T47D (cell line): ENCODE results near the gene OR4M1.
A peak's percentile ranks its signal among the peaks of the same experiment; 100 is the strongest.
"Not testable (repeated sequence)": the region's sequence is repeated elsewhere in the genome, so short reads cannot be mapped to it uniquely, and the experiment has no call there.

ENCODE experiments used
- DNase-seq, 2 experiments: peaks; one replicate each; pipeline versions ENCODE4 v3.0.0 to v3.0.0-alpha.2; 2011 to 2012; ENCODE audit warnings: low read depth in 1 of 2, low spot score in 1 of 2
- JUND ChIP-seq: IDR thresholded peaks from 2 replicates; pipeline ENCODE4 v1.6.1; 2012; ENCODE audit warnings: low read depth
- in situ Hi-C: cut with HindIII; loops from 2 replicates; pipeline ENCODE4 v1.10.0; 2016; ENCODE audit warnings: low sequenced_read_pairs, low pct_unique_long_range_greater_than_20kb

The OR4M1 gene, protein sequence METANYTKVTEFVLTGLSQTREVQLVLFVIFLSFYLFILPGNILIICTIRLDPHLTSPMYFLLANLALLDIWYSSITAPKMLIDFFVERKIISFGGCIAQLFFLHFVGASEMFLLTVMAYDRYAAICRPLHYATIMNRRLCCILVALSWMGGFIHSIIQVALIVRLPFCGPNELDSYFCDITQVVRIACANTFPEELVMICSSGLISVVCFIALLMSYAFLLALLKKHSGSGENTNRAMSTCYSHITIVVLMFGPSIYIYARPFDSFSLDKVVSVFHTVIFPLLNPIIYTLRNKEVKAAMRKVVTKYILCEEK

DNA sequence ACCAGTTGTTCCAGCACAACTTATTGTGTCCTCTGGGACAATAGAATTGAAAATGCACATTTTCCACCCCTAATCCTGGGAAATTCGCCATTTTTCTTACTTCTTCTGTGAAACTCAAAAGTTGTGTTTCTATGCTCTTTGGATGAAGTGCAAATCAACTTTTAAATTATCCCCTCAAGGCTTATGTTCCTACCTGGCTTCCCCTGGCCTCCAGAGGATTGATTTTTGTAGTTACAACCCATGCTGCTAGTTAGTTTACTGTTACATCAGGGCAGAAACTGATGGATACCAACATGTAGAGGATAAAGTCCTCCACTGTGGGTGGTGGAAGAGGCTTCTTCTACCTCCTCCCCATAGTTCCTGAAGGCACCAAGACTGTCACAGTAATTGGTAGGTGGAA, at the start of gene OR4M1:
Gene OR4M1, plus strand, starts transcription at position 301 of the 400 bp plus-strand sequence. CDS start 6,819 bp downstream, outside the sequence.
- in situ Hi-C loops, DNase-seq: not testable (repeated sequence)

GRCh38 chr14:19729359-19729758, 43.9 kb upstream of the OR4M1 start:
- in situ Hi-C loops, result no loop called here
- no peak for TF ChIP-seq JUND
- no peak for DNase-seq

GRCh38 chr14:19729763-19730162, 43.5 kb upstream of the OR4M1 start:
- no peak for DNase-seq
- in situ Hi-C loops, result no loop called here
- TF ChIP-seq JUND, result no peak

GRCh38 chr14:19733893-19734292, 39.4 kb upstream of the OR4M1 start:
- DNase-seq, in situ Hi-C loops: not testable (repeated sequence)

DNA sequence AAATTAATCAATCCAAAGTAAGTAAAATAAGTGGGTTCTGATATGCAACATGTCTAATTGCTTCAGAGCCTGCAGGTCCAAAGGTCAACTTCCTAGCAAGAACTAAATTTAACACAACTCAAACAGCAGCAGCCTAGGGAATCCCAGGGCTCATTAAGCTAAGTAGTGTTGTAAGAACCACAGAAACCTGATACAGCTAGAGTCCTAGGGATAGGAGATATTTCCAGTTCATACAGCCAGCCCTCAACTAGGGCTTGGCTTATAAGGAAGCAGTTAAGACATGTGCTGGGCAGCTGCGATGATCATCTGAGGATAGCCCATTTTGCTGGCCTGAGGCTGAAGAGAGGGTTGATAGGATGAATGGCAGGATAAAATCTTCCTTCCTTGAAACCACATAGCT, 30.0 kb upstream of the OR4M1 start, which contains the start of gene OR4Q3:
Gene OR4Q3, plus strand, starts transcription at position 316 of the 400 bp plus-strand sequence.
- no peak for DNase-seq
- in situ Hi-C loops, result no loop called here
- TF ChIP-seq JUND, result no peak

DNA sequence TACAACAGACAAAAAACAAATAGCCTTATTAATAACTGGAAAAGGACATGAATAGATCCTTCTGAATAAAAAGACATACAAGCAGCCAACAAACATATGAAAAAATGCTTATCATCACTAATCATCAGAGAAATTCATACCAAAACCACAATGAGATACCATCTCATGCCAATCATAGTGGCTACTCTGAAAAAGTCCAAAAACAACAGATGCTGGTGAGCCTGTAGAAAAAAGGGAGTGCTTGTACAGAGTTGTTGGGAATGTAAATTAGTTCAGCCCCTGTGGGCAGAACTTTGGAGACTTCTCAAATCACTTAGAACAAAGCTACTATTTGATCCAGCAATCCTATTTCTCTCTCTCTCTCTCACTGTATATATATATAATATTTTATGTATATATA, 21.0 kb upstream of the OR4M1 start:
- in situ Hi-C loops, DNase-seq: not testable (repeated sequence)

DNA sequence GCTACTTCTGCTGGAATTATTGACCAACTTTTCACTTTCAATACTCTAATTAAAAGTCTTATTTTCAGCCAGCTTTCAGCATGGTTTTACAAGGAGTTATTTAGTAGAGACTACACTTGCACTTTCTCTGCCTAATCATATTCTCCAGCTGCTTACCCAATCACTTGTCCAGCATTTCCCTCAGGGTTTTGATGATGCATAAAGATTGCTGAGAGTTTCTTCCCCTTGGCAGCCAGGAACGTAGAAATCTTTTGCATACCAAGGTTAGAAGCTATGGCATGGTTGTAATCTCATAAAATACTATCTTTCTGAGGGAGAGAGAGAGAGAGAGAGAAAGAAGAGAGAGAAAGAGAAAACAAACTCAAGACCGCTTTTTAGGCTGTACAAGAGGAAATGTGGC, 19.1 kb upstream of the OR4M1 start:
- DNase-seq, result no peak
- in situ Hi-C loops, result no loop called here
- TF ChIP-seq JUND, result no peak

DNA sequence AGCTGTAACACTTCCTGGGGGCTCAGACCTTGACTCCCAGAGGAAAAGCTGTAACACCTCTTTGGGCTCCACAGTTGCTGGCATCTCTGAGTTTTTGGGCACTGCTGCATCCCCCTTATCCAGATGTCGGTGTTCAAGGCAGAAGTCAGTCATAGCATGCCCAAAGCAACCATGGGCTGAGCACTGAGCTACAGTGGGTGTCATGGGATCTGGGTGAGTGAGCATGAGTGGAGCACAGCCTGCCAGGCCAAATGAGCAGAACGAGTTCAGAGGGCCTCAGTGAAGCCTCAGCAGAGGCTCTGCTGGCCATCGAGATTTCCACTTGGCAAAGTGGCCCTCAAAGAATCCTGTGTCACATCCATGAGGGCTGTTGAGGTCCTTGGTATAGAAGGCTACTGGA, 1.8 kb upstream of the OR4M1 start:
- DNase-seq, in situ Hi-C loops: not testable (repeated sequence)

DNA sequence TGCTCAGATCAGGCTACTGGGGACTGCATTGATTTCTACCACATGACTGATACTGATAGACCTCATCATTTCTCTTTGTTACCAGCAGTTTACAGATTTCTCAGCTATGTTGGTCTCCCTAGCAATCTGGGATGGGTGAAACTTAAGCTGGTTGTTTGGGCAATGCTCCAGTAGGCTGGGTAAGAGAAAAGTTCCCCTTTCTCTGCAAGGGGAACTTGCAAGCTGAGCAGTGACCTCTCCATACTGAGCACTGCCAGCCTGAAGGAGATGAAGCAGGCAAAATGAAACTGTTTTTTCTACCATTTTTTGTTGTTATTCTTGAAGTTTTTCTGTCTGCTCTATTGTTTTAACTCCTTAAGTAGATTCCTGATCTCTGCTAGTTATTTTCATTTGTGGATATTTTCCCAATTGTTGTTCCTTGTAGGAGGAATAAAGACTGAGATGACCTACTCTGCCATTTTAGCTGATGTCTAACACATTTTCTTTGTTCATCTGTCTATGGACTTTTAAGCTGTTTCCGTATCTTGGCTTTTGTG, 1.3 kb upstream of the OR4M1 start:
- in situ Hi-C loops, result no loop called here
- no peak for DNase-seq
- TF ChIP-seq JUND, result no peak

- DNase-seq, in situ Hi-C loops: not testable (repeated sequence)
Observed at GRCh38 chr14:19772454-19772853, 850 bp upstream of the OR4M1 start.

DNA sequence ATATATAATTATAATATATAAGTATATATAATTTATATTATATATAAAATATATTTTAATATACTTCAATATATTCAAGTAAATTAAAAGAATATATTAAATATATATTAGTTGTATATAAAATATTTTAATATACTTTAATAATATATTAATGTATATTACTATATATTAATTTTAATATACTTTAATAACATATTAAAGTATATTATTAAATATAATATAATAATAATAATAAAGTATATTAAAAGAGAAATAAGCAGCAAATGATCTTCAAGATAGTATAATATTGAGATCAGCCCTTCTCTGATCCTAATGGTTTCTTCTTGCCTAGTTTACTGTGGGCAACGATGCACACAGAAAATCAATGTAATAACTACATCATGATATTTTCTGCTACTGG, 2.3 kb downstream of the OR4M1 start:
- TF ChIP-seq JUND, result no peak
- no peak for DNase-seq
- in situ Hi-C loops, result no loop called here

DNA sequence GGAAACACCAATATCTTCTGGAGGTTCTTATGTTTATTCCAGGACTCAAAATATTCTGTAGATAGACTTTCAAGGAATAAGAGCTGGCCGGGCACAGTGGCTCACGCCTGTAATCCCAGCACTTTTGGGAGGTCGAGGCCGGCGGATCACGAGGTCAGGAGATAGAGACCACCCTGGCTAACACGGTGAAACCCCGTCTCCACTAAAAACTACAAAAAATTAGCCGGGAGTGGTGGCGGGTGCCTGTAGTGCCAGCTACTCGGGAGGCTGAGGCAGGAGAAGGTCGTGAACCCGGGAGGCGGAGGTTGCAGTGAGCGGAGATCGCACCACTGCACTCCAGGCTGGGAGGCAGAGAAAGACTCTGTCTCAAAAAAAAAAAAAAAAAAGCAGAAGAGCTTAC, 12.5 kb downstream of the OR4M1 start:
- DNase-seq, in situ Hi-C loops: not testable (repeated sequence)

DNA sequence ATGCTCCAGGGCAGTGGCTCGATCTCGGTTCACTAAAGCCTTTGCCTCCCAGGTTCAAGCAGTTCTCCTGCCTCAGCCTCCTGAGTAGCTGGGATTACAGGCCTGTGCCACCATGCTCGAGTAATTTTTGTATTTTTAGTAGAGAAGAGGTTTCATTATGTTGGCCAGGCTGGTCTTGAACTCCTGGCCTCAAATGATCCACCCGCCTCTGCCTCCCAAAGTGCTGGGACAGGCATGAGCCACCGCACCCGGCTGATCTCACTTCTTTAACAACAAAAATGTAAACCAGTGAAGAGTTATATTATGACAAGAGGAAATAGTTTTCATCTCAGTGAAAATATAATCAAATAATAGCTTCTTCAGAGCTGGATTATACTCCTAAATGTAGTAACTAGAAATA, 14.0 kb downstream of the OR4M1 start:
- DNase-seq, in situ Hi-C loops: not testable (repeated sequence)

- DNase-seq, in situ Hi-C loops: not testable (repeated sequence)
Observed at GRCh38 chr14:19788150-19788549, 14.8 kb downstream of the OR4M1 start.

DNA sequence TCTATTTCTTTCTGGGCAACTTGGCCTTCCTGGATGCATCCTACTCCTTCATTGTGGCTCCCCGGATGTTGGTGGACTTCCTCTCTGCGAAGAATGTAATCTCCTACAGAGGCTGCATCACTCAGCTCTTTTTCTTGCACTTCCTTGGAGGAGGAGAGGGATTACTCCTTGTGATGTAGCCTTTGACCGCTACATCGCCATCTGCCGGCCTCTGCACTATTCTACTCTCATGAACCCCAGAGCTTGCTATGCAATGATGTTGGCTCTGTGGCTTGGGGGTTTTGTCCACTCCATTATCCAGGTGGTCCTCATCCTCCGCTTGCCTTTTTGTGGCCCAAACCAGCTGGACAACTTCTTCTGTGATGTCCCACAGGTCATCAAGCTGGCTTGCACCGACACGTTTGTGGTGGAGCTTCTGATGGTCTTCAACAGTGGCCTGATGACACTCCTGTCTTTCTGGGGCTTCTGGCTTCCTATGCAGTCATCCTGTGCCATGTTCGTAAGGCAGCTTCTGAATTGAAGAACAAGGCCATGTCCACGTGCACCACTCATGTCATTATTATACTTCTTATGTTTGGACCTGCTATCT, 23.3 kb downstream of the OR4M1 start:
- peak in 1 of 2 experiments; percentile 2 for DNase-seq
- in situ Hi-C loops, result not testable (repeated sequence)
